HCT116 (cell line): ENCODE measurements around the gene SPSB4.

Experiments
- CTCF ChIP-seq, 3 experiments: fragments of 200-600 bp in 1 of 3; sonication (generic) in 1 of 3; IDR thresholded peaks in 2 of 3; conservative IDR thresholded peaks in 1 of 3; 2 replicates each; pipeline ENCODE4 v1.5.1; 2012 to 2017; ENCODE audit warnings: low read depth in 2 of 3, low read length in 2 of 3, antibody characterized with exemption in 1 of 3, borderline replicate concordance in 1 of 3, control low read depth in 1 of 3, mild to moderate bottlenecking in 1 of 3, mixed read lengths in 1 of 3, mixed run types in 1 of 3, moderate library complexity in 1 of 3; ENCODE audit not compliant: insufficient read depth in 1 of 3
- POLR2A ChIP-seq: IDR thresholded peaks from 2 replicates; pipeline ENCODE4 v1.7.0; 2011; ENCODE audit warnings: borderline replicate concordance; ENCODE audit not compliant: insufficient read depth, insufficient read length; ENCODE audit errors: extremely low read depth
- POLR2AphosphoS5 ChIP-seq: IDR thresholded peaks from 2 replicates; pipeline ENCODE4 v1.6.1; 2011; ENCODE audit warnings: mild to moderate bottlenecking, low read depth, low read length, moderate library complexity
- RAD21 ChIP-seq: IDR thresholded peaks from 2 replicates; pipeline ENCODE4 v1.6.1; 2012; ENCODE audit warnings: low read depth, mild to moderate bottlenecking

DNA sequence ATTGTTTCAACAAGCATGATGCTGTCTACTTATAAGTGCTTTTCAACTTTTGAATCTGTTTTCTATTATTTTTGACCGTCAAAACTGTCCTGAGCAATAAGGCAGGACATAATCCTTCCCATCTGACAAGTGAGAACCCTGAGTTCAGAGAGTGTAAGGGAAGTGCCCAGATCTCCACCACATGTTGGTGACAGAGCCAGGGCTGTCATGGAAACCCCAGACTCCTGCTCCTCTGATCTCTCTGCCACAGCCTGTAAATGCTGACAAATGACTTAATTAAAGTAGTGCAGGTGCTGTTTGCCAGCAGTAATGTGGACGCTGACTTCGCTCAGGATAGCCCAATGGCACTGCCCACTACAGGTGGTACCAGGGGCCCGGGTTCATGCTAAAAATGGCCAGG, 40.3 kb downstream of the SPSB4 start:
- TF ChIP-seq RAD21 (no peak), POLR2A (no peak), CTCF (IDR thresholded peaks at IDR 0.05 in 2 of 3, conservative IDR thresholded peaks at IDR 0.05 in 1 of 3; ENCODE audit: borderline replicate concordance in 1 of 3, insufficient read depth in 1 of 3, low read depth in 2 of 3, low read length in 2 of 3) (no peak), POLR2AphosphoS5 (no peak)
